Stimulated activated naive CD8-positive, alpha-beta T cell treated with anti-CD3 and anti-CD28 coated beads, Interleukin-15, amount 100 ng/mL, for 72 hours (primary cell): ENCODE results near the gene PLXNB3.
"Not testable (repeated sequence)": the region's sequence is repeated elsewhere in the genome, so short reads cannot be mapped to it uniquely, and the experiment has no call there.

Source experiments
- ATAC-seq: fragments of 150-1000 bp; cut with Tn5 transposase; 2 replicates; pipeline ENCODE4 v1.10.0; 2021; ENCODE audit warnings: mild to moderate bottlenecking, moderate library complexity
- DNase-seq, 2 donors: peaks; one replicate each; pipeline ENCODE4 v3.0.0; 2021 to 2022
- H3K27ac Mint-ChIP-seq, 2 donors: one replicate each; pipeline ENCODE4 v1.8.0; 2022; ENCODE audit warnings: mild to moderate bottlenecking in 2 of 2, mixed read lengths in 2 of 2, moderate library complexity in 2 of 2
- H3K27me3 Mint-ChIP-seq: one replicate; pipeline ENCODE4 v1.8.0; 2022; ENCODE audit warnings: mixed read lengths
- H3K4me1 Mint-ChIP-seq: one replicate; pipeline ENCODE4 v1.8.0; 2022; ENCODE audit warnings: mild to moderate bottlenecking, mixed read lengths
- H3K4me3 Mint-ChIP-seq, 2 donors: one replicate each; pipeline ENCODE4 v1.8.0; 2022; ENCODE audit warnings: mild to moderate bottlenecking in 2 of 2, mixed read lengths in 2 of 2, moderate library complexity in 1 of 2
- H3K9me3 Mint-ChIP-seq, 2 donors: one replicate each; pipeline ENCODE4 v1.8.0; 2022; ENCODE audit warnings: mixed read lengths in 2 of 2

PLXNB3 gene

GRCh38 chrX:153802513-153803045 lies 38.5 kb downstream of the PLXNB3 start:
- Mint-ChIP-seq H3K4me3 (no peak overlapping the region), H3K27me3 (no peaks in the 10 kb centered on the region), H3K9me3 (no peaks in the 10 kb centered on the region), H3K27ac (no peak overlapping the region), H3K4me1 (peaks cover 11% of the 10 kb centered on the region)
- DNase-seq: no peak
- peak; percentile 14 for ATAC-seq

- DNase-seq: no peak
- peaks cover 6% of the 10 kb centered on the region for H3K4me1 Mint-ChIP-seq
- peak; percentile 35 for ATAC-seq
Measured at GRCh38 chrX:153803211-153804099, 39.4 kb downstream of the PLXNB3 start.

GRCh38 chrX:153804100-153804595 lies 40.1 kb downstream of the PLXNB3 start:
- H3K27ac Mint-ChIP-seq: no peak overlapping the region
- no peak for ATAC-seq

More at GRCh38 chrX:153803211-153804099, 39.4 kb downstream of the PLXNB3 start:
- H3K9me3 Mint-ChIP-seq: no peaks in the 10 kb centered on the region
- H3K27ac Mint-ChIP-seq: no peak overlapping the region
- H3K4me3 Mint-ChIP-seq: no peak overlapping the region
- H3K27me3 Mint-ChIP-seq: no peaks in the 10 kb centered on the region

GRCh38 chrX:153804621-153805020 lies 40.6 kb downstream of the PLXNB3 start:
- H3K4me1 Mint-ChIP-seq: peaks cover 6% of the 10 kb centered on the region
- H3K4me3 Mint-ChIP-seq: no peak overlapping the region
- no peak overlapping the region for H3K27ac Mint-ChIP-seq
- H3K9me3 Mint-ChIP-seq: no peaks in the 10 kb centered on the region
- DNase-seq: no peak
- no peaks in the 10 kb centered on the region for H3K27me3 Mint-ChIP-seq
- no peak for ATAC-seq

More at GRCh38 chrX:153804100-153804595, 40.1 kb downstream of the PLXNB3 start:
- no peak overlapping the region for H3K4me3 Mint-ChIP-seq
- H3K4me1 Mint-ChIP-seq: peaks cover 6% of the 10 kb centered on the region
- no peak for DNase-seq
- H3K27me3 Mint-ChIP-seq: no peaks in the 10 kb centered on the region
- H3K9me3 Mint-ChIP-seq: no peaks in the 10 kb centered on the region

GRCh38 chrX:153805436-153805835 lies 41.4 kb downstream of the PLXNB3 start:
- Mint-ChIP-seq H3K9me3 (no peaks in the 10 kb centered on the region), H3K27ac (no peak overlapping the region), H3K4me3 (no peak overlapping the region), H3K4me1 (peaks cover 6% of the 10 kb centered on the region), H3K27me3 (no peaks in the 10 kb centered on the region)
- DNase-seq: no peak
- ATAC-seq: no peak

GRCh38 chrX:153806999-153807575 lies 43.0 kb downstream of the PLXNB3 start:
- no peak overlapping the region for H3K27ac Mint-ChIP-seq
- H3K27me3 Mint-ChIP-seq: no peaks in the 10 kb centered on the region
- H3K4me1 Mint-ChIP-seq: peaks cover 6% of the 10 kb centered on the region
- DNase-seq (no peak), ATAC-seq (no peak)
- no peak overlapping the region for H3K4me3 Mint-ChIP-seq
- H3K9me3 Mint-ChIP-seq: no peaks in the 10 kb centered on the region

- no peaks in the 10 kb centered on the region for H3K9me3 Mint-ChIP-seq
- ATAC-seq (no peak), DNase-seq (no peak)
- no peak overlapping the region for H3K27ac Mint-ChIP-seq
- H3K27me3 Mint-ChIP-seq: no peaks in the 10 kb centered on the region
- no peak overlapping the region for H3K4me3 Mint-ChIP-seq
- H3K4me1 Mint-ChIP-seq: no peaks in the 10 kb centered on the region
Measured at GRCh38 chrX:153807976-153808375, 43.9 kb downstream of the PLXNB3 start.

GRCh38 chrX:153812220-153812619 lies 48.2 kb downstream of the PLXNB3 start:
- no peak for DNase-seq
- Mint-ChIP-seq H3K4me3 (no peak overlapping the region), H3K9me3 (no peaks in the 10 kb centered on the region), H3K4me1 (peaks cover 17% of the 10 kb centered on the region), H3K27me3 (peaks cover 7% of the 10 kb centered on the region), H3K27ac (no peak overlapping the region)
- no peak for ATAC-seq

- DNase-seq: no peak
- H3K27me3 Mint-ChIP-seq: peaks cover 7% of the 10 kb centered on the region
- no peaks in the 10 kb centered on the region for H3K9me3 Mint-ChIP-seq
- no peak for ATAC-seq
- H3K27ac Mint-ChIP-seq: no peak overlapping the region
- no peak overlapping the region for H3K4me3 Mint-ChIP-seq
- peaks cover 20% of the 10 kb centered on the region for H3K4me1 Mint-ChIP-seq
Measured at GRCh38 chrX:153813161-153813560, 49.1 kb downstream of the PLXNB3 start.

GRCh38 chrX:153814591-153815315 lies 50.7 kb downstream of the PLXNB3 start:
- DNase-seq (no peak), ATAC-seq (no peak)
- no peak overlapping the region for H3K27ac Mint-ChIP-seq
- H3K9me3 Mint-ChIP-seq: no peaks in the 10 kb centered on the region
- H3K4me1 Mint-ChIP-seq: peaks cover 26% of the 10 kb centered on the region
- H3K4me3 Mint-ChIP-seq: no peak overlapping the region
- H3K27me3 Mint-ChIP-seq: peaks cover 7% of the 10 kb centered on the region

GRCh38 chrX:153816831-153817690 lies 53.0 kb downstream of the PLXNB3 start:
- Mint-ChIP-seq H3K9me3 (no peaks in the 10 kb centered on the region), H3K4me3 (no peak overlapping the region), H3K4me1 (peaks cover 43% of the 10 kb centered on the region), H3K27me3 (peaks cover 7% of the 10 kb centered on the region), H3K27ac (peak overlapping the region in 1 of 2 donors; percentile 65)
- ATAC-seq (peak; percentile 71), DNase-seq (peak in 1 of 2 donors; percentile 38)

- not testable (repeated sequence) for H3K27me3 Mint-ChIP-seq, H3K9me3 Mint-ChIP-seq, ATAC-seq, DNase-seq, H3K27ac Mint-ChIP-seq
- H3K4me3 Mint-ChIP-seq: peak overlapping the region; percentile 15 to 72
- peaks cover 51% of the 10 kb centered on the region for H3K4me1 Mint-ChIP-seq
Measured at GRCh38 chrX:153818064-153818463, 54.0 kb downstream of the PLXNB3 start.

GRCh38 chrX:153818571-153819383 lies 54.7 kb downstream of the PLXNB3 start:
- H3K27me3 Mint-ChIP-seq: peaks cover 7% of the 10 kb centered on the region
- ATAC-seq (peak; percentile 68), DNase-seq (peak; percentile 30 to 38)
- peaks cover 51% of the 10 kb centered on the region for H3K4me1 Mint-ChIP-seq
- no peaks in the 10 kb centered on the region for H3K9me3 Mint-ChIP-seq
- H3K27ac Mint-ChIP-seq: no peak overlapping the region
- H3K4me3 Mint-ChIP-seq: peak overlapping the region; percentile 61 to 72
